ENCODE results near the gene H2BK1.

H2BK1 gene

GRCh38 chr7:151167197-151167961 lies 42.9 kb downstream of the H2BK1 start, which contains the start of gene GBX1:
TSS of gene GBX1 (minus strand) at chr7:151167694. CDS start at chr7:151167548, 146 bp downstream.
- no peak within 1 kb of the TSS for H3K4me3 ChIP-seq (ENCODE audit: low read depth, low read length)
- no peak for TF ChIP-seq CTCF (IDR thresholded peaks at IDR 0.05; ENCODE audit: low read depth, low read length, missing control alignments)
- no peak for DNase-seq (ENCODE audit: low read depth)

- DNase-seq (ENCODE audit: low read depth): no peak
- H3K4me3 ChIP-seq (ENCODE audit: low read depth, low read length): no peak overlapping the region
- TF ChIP-seq CTCF (IDR thresholded peaks at IDR 0.05; ENCODE audit: low read depth, low read length, missing control alignments): no peak
Observed at GRCh38 chr7:151166629-151167196, 43.6 kb downstream of the H2BK1 start.

- no peak for TF ChIP-seq CTCF (IDR thresholded peaks at IDR 0.05; ENCODE audit: low read depth, low read length, missing control alignments)
- DNase-seq (ENCODE audit: low read depth): no peak
- H3K4me3 ChIP-seq (ENCODE audit: low read depth, low read length): no peak overlapping the region
Observed at GRCh38 chr7:151161757-151162156, 48.5 kb downstream of the H2BK1 start.
